Esophagus squamous epithelium (tissue), 5 donors: Measurements from ENCODE around the gene PCCA. TPM values are rescaled to one million over a fixed set of nuclear protein-coding genes. Genes with fewer than 3 reads are reported as not detected.
"Not testable (repeated sequence)": the region's sequence is repeated elsewhere in the genome, so short reads cannot be mapped to it uniquely, and the experiment has no call there.

Experiments used
- DNase-seq: peaks from one replicate; lab custom pipeline; 2025; lab: John Stamatoyannopoulos, UW
- H3K27ac ChIP-seq, 4 donors: fragments of 200-600 bp; sonication (generic); one replicate each; pipeline ENCODE4 v1.5.1; 2016 to 2019; ENCODE audit warnings: mild to moderate bottlenecking in 1 of 4
- H3K27me3 ChIP-seq, 4 donors: fragments of 200-600 bp; sonication (generic); 1 replicate in 3 of 4; 2 replicates in 1 of 4; pipeline versions ENCODE4 v1.5.1 to v1.6.0; 2017 to 2021; ENCODE audit warnings: antibody characterized with exemption in 1 of 4
- H3K36me3 ChIP-seq, 3 donors: fragments of 200-600 bp; sonication (generic); one replicate each; pipeline ENCODE4 v1.5.1; 2016 to 2019
- H3K4me1 ChIP-seq, 3 donors: fragments of 200-600 bp; sonication (generic); one replicate each; pipeline ENCODE4 v1.5.1; 2017 to 2019
- H3K4me3 ChIP-seq, 4 donors: fragments of 200-600 bp; sonication (generic); 1 replicate in 3 of 4; 2 replicates in 1 of 4; pipeline ENCODE4 v1.5.1; 2016 to 2019; ENCODE audit warnings: mild to moderate bottlenecking in 2 of 4, moderate library complexity in 1 of 4
- H3K9me3 ChIP-seq, 3 donors: fragments of 200-600 bp; sonication (generic); one replicate each; pipeline ENCODE4 v1.5.1; 2016 to 2019
- POLR2A ChIP-seq, 4 donors: fragments of 450-650 bp; IDR thresholded peaks; one replicate each; pipeline ENCODE4 v1.6.1; 2017; ENCODE audit warnings: antibody characterized with exemption in 4 of 4, mild to moderate bottlenecking in 4 of 4, moderate library complexity in 3 of 4
- WGBS, 2 donors: methylation state at CpG; one replicate each; pipeline ENCODE4 v1.1.5; 2018; 5-methylcytosine and 5-hydroxymethylcytosine counted together
- intact Hi-C: fragments of 100-400 bp; cut with DNase I; formaldehyde crosslinking; loops from one replicate; pipeline ENCODE4 v1.15.0; 2022
- total RNA-seq, 4 donors: library from RNA; depleted of rRNA; stranded (reverse); fragments of >200 nt; gene quantifications; one replicate each; pipeline ENCODE4 v1.1.0, GENCODE V29; 2016
- TF ChIP-seq, protein P1 (sequence below), 6 experiments: fragments of 450-650 bp in 4 of 6; fragments of 200-600 bp in 2 of 6; sonication (generic) in 2 of 6; IDR thresholded peaks; one replicate each; pipeline ENCODE4 v1.5.1; 2016 to 2019; ENCODE audit warnings: antibody characterized with exemption in 6 of 6, mild to moderate bottlenecking in 4 of 6, moderate library complexity in 4 of 6
- donor health status: DM: yes; HTN: yes; CAD: no.

The PCCA gene
- total RNA-seq, 4 donors from 2014 or later: 21.5 to 46.5 (median 30.2) TPM

DNA sequence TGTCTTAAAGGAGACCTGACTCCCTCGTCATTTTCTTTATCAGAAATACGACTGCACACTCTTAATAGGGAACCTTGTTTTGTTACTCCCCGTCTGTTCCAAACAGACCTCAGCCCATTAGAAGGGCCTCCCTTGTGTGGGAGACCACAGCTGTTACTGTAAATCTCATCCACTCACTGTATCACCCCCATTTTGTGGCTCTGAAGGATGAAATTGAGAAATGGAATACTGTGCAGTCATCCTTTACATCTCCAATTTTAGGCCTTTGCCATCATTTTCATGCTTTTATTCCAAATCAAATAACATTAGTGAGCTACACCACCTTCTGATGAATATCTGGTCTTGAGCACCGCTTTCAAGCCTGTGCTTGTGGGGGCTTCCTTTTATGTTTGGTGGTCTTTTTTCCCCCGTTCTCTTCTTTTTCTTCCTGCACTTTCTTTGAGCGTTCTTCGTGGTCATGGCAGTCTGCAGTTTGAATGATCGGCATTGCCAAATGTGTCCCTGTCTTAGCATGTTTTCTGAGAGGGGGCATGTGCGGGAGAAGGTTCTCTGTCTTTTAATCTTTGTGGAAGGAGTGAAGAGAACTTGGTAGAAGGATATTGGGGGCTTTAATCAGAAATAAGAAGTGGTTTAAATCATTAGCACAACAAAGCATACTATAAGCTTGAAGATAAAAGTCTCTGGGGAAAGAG is 433.9 kb downstream of the PCCA start:
- WGBS, 2 donors: 92 to 95% methylated on average over 9 of the region's 9 CpGs
- Histone ChIP-seq H3K4me1 (no peaks in the 10 kb centered on the region), H3K4me3 (no peak overlapping the region), H3K9me3 (no peaks in the 10 kb centered on the region), H3K27me3 (no peaks in the 10 kb centered on the region), H3K36me3 (peaks cover 0 to 31% (median 0%) of the 10 kb centered on the region in 3 donors), H3K27ac (no peak overlapping the region)
- TF ChIP-seq, protein P1, sequence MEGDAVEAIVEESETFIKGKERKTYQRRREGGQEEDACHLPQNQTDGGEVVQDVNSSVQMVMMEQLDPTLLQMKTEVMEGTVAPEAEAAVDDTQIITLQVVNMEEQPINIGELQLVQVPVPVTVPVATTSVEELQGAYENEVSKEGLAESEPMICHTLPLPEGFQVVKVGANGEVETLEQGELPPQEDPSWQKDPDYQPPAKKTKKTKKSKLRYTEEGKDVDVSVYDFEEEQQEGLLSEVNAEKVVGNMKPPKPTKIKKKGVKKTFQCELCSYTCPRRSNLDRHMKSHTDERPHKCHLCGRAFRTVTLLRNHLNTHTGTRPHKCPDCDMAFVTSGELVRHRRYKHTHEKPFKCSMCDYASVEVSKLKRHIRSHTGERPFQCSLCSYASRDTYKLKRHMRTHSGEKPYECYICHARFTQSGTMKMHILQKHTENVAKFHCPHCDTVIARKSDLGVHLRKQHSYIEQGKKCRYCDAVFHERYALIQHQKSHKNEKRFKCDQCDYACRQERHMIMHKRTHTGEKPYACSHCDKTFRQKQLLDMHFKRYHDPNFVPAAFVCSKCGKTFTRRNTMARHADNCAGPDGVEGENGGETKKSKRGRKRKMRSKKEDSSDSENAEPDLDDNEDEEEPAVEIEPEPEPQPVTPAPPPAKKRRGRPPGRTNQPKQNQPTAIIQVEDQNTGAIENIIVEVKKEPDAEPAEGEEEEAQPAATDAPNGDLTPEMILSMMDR (IDR thresholded peaks at IDR 0.05): no peak
- TF ChIP-seq POLR2A (IDR thresholded peaks at IDR 0.05): no peak
- DNase-seq: no peak
- intact Hi-C loops: no loop called here

DNA sequence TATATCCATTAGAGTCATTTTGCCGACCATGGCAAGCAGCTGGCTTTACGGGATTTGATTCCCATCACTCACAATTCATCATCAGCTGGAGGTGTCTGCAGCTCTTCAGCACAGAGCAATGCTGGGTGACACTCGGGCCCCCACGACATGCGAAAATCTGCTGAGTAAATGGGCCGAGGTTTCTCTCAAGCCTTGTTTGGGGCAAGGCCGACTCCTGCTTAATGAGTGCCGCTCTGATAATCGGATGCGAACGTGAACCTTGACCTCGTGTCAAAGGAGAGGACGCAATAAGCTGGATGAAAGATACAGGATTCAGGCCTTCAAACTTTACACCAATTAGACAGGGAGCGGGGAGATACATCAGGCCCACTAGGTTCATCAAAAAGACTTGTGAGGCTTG is 434.5 kb downstream of the PCCA start:
- no peak for DNase-seq
- Histone ChIP-seq H3K4me1 (no peaks in the 10 kb centered on the region), H3K36me3 (peaks cover 0 to 38% (median 0%) of the 10 kb centered on the region in 3 donors), H3K9me3 (no peaks in the 10 kb centered on the region), H3K27ac (no peak overlapping the region), H3K4me3 (no peak overlapping the region), H3K27me3 (no peaks in the 10 kb centered on the region)
- TF ChIP-seq POLR2A (IDR thresholded peaks at IDR 0.05): no peak
- TF ChIP-seq, protein P1 (IDR thresholded peaks at IDR 0.05): no peak
- intact Hi-C loops: no loop called here
- WGBS, 2 donors: 88% methylated on average over 8 to 14 of the region's 14 CpGs

DNA sequence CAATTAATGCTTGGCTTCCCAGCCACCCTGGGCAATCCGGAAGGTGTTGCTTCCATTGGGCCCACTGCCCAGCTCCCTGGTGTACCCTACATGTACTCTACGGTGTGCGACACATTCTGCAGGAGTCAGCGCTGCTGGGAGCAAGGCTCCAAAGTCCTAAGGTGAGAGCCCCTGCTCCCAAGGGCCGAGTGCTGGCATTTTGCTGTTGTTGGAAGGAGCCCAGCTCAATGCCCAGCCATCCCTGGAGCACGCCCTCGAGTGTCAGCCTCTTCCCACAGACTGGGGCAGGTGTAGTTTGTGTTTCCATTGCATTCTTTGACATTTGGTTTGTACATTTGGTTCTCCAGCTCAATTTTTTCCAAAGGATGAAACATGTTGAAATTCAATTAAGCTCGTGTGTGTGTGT is 435.1 kb downstream of the PCCA start:
- intact Hi-C loops: no loop called here
- Histone ChIP-seq H3K27me3 (no peaks in the 10 kb centered on the region), H3K36me3 (peaks cover 0 to 44% (median 0%) of the 10 kb centered on the region in 3 donors), H3K4me1 (no peaks in the 10 kb centered on the region), H3K27ac (no peak overlapping the region), H3K9me3 (no peaks in the 10 kb centered on the region), H3K4me3 (no peak overlapping the region)
- no peak for DNase-seq
- TF ChIP-seq, protein P1 (IDR thresholded peaks at IDR 0.05): no peak
- no peak for TF ChIP-seq POLR2A (IDR thresholded peaks at IDR 0.05)
- WGBS, 2 donors: 76 to 89% methylated on average over 4 to 7 of the region's 8 CpGs

DNA sequence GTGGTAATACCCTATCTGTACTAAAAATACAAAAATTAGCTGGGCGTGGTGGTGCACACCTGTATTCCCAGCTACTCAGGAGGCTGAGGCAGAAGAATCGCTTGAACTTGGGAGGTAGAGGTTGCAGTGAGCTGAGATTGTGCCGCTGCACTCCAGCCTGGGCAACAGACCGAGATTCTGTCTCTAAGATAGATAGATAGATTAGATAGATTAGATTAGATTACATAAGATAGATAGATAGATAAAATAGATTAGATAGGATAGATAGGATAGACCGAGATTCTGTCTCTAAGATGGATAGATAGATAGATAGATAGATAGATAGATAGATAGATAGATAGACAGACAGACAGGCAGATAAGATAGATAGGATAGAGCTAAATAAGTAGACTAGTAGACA is 435.8 kb downstream of the PCCA start:
- intact Hi-C loops, H3K4me1 ChIP-seq, H3K27me3 ChIP-seq, H3K9me3 ChIP-seq, DNase-seq, H3K4me3 ChIP-seq, H3K27ac ChIP-seq: not testable (repeated sequence)
- WGBS, 2 donors: 92 to 97% methylated on average over 5 of the region's 5 CpGs
- peaks cover 0 to 51% (median 0%) of the 10 kb centered on the region in 3 donors for H3K36me3 ChIP-seq

DNA sequence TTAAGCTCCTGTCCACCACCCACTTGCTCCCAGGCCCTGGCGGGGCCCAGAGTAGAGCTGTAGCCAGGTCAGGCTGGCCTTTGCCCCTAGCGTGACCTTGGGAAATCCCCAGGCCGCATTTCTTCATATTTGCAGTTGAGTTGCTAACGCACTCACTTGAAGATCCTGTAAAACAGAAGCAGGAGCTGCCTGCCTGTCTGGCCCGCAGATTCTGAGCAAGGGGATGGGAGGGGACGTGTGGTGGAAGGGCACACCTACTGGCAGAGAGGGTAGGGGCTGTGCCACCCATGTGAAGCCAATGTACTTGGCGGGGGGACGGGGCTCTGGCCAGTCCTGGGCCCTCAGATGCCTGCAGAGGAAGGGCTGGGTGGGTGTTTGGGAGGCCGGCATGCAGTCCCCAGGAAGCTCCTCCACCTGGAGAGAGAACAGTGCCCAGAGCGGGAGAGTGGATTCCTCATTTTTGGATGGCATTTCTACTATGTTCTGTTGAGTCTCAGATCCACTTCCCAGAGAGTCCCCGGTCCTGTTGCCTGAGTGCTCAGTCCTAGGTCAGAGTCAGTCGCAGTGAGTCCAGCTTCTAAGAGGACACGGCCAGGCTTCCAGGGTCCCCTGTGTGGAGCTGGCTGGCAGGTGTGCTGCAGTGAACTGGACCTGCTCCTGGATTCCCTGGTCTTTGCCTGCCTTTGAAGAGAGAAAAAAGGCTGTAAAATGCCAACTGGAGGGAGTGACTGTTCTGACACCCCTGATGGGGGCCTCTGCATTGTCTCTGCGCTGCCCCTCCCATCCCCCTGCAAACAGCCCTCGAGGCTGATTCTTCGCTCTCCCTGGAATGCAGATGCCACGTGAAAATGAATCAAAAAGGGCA is 436.8 kb downstream of the PCCA start:
- Histone ChIP-seq H3K4me1 (peaks cover 0 to 9% (median 0%) of the 10 kb centered on the region in 3 donors), H3K4me3 (no peak overlapping the region), H3K27me3 (no peaks in the 10 kb centered on the region), H3K9me3 (no peaks in the 10 kb centered on the region), H3K36me3 (peaks cover 0 to 61% (median 0%) of the 10 kb centered on the region in 3 donors), H3K27ac (no peak overlapping the region)
- WGBS, 2 donors: 77 to 86% methylated on average over 11 to 13 of the region's 17 CpGs
- intact Hi-C loops: no loop called here
- TF ChIP-seq POLR2A (IDR thresholded peaks at IDR 0.05): no peak
- TF ChIP-seq, protein P1 (IDR thresholded peaks at IDR 0.05): no peak
- no peak for DNase-seq
